ENCODE data around the gene SLC7A4.
"Not testable (repeated sequence)": the region's sequence is repeated elsewhere in the genome, so short reads cannot be mapped to it uniquely, and the experiment has no call there.

SLC7A4 gene

GRCh38 chr22:21042978-21043859, 10.9 kb upstream of the SLC7A4 start:
- DNase-seq, result peak; percentile 47

GRCh38 chr22:21041937-21042336, 9.6 kb upstream of the SLC7A4 start:
- peak; percentile 85 for DNase-seq

- DNase-seq, result not testable (repeated sequence)
These were observed 6.8 kb upstream of the SLC7A4 start for GRCh38 chr22:21039158-21039557.

GRCh38 chr22:21038405-21038804, 6.0 kb upstream of the SLC7A4 start:
- DNase-seq, result peak; percentile 39

GRCh38 chr22:21034989-21035388, 2.6 kb upstream of the SLC7A4 start:
- DNase-seq, result no peak

GRCh38 chr22:21033895-21034294, 1.5 kb upstream of the SLC7A4 start:
- no peak for DNase-seq

GRCh38 chr22:21032868-21033688, 717 bp upstream of the SLC7A4 start:
- no peak for DNase-seq

GRCh38 chr22:21031545-21032036, 770 bp downstream of the SLC7A4 start:
- no peak for DNase-seq

GRCh38 chr22:21030621-21031544, 1.5 kb downstream of the SLC7A4 start:
- DNase-seq, result no peak

- DNase-seq, result no peak
These were observed 2.3 kb downstream of the SLC7A4 start for GRCh38 chr22:21030032-21030431.

GRCh38 chr22:21029486-21030025, 2.8 kb downstream of the SLC7A4 start:
- DNase-seq, result no peak

GRCh38 chr22:21028277-21029251, 3.8 kb downstream of the SLC7A4 start:
- no peak for DNase-seq

GRCh38 chr22:21026783-21027692, 5.3 kb downstream of the SLC7A4 start:
- peak; percentile 65 for DNase-seq

GRCh38 chr22:21025763-21026755, 6.3 kb downstream of the SLC7A4 start:
- no peak for DNase-seq

GRCh38 chr22:21025266-21025665, 7.1 kb downstream of the SLC7A4 start:
- no peak for DNase-seq

GRCh38 chr22:21022955-21023614, 9.3 kb downstream of the SLC7A4 start:
- no peak for DNase-seq

GRCh38 chr22:21022507-21022906, 9.9 kb downstream of the SLC7A4 start:
- DNase-seq, result no peak
